Activated CD4-positive, alpha-beta T cell treated with anti-CD3 and anti-CD28 coated beads for 4 hours (primary cell): ENCODE measurements around the gene MUSTN1.

Experiments used
- DNase-seq, 2 donors: peaks; one replicate each; pipeline ENCODE4 v3.0.0-alpha.2; 2020

Gene MUSTN1

GRCh38 chr3:52831500-52832301 is 3.1 kb downstream of the MUSTN1 start:
- no peak for DNase-seq

GRCh38 chr3:52830535-52831258 is 4.1 kb downstream of the MUSTN1 start, which contains the start of gene ITIH4:
ITIH4 (minus strand) TSS chr3:52830672; CDS start chr3:52830642, 30 bp downstream.
- DNase-seq = no peak

- no peak for DNase-seq
Observed at GRCh38 chr3:52829906-52830463, 4.8 kb downstream of the MUSTN1 start.

GRCh38 chr3:52829482-52829881 is 5.3 kb downstream of the MUSTN1 start:
- DNase-seq = no peak

- no peak for DNase-seq
Observed at GRCh38 chr3:52827866-52828376, 6.9 kb downstream of the MUSTN1 start.

- DNase-seq = no peak
Observed at GRCh38 chr3:52827441-52827840, 7.4 kb downstream of the MUSTN1 start.

- DNase-seq = no peak
Observed at GRCh38 chr3:52824037-52824436, 10.8 kb downstream of the MUSTN1 start.

- DNase-seq = no peak
Observed at GRCh38 chr3:52822363-52822762, 12.5 kb downstream of the MUSTN1 start.

GRCh38 chr3:52820736-52821135 is 14.1 kb downstream of the MUSTN1 start:
- DNase-seq = no peak

- DNase-seq = no peak
Observed at GRCh38 chr3:52819936-52820335, 14.9 kb downstream of the MUSTN1 start.

GRCh38 chr3:52817860-52818259 is 17.0 kb downstream of the MUSTN1 start:
- DNase-seq = no peak

- no peak for DNase-seq
Observed at GRCh38 chr3:52817221-52817620, 17.6 kb downstream of the MUSTN1 start.

- no peak for DNase-seq
Observed at GRCh38 chr3:52816654-52817053, 18.2 kb downstream of the MUSTN1 start.

- no peak for DNase-seq
Observed at GRCh38 chr3:52816199-52816598, 18.6 kb downstream of the MUSTN1 start.

GRCh38 chr3:52813810-52814209 is 21.0 kb downstream of the MUSTN1 start:
- DNase-seq = no peak

GRCh38 chr3:52811452-52812011 is 23.3 kb downstream of the MUSTN1 start:
- DNase-seq = no peak

GRCh38 chr3:52810923-52811322 is 23.9 kb downstream of the MUSTN1 start:
- no peak for DNase-seq

- no peak for DNase-seq
Observed at GRCh38 chr3:52809662-52810377, 25.0 kb downstream of the MUSTN1 start.

- no peak for DNase-seq
Observed at GRCh38 chr3:52809149-52809548, 25.7 kb downstream of the MUSTN1 start.

- no peak for DNase-seq
Observed at GRCh38 chr3:52805270-52806039, 29.4 kb downstream of the MUSTN1 start.

- DNase-seq = no peak
Observed at GRCh38 chr3:52801839-52802238, 33.0 kb downstream of the MUSTN1 start.

GRCh38 chr3:52800079-52800478 is 34.7 kb downstream of the MUSTN1 start:
- DNase-seq = no peak
